Measurements from ENCODE around the gene MCHR2.

The MCHR2 gene

GRCh38 chr6:99940582-99940981, 53.4 kb downstream of the MCHR2 start:
- H3K4me1 ChIP-seq (ENCODE audit: control insufficient read depth, insufficient read depth, low read length), result no peaks in the 10 kb centered on the region
- H3K27ac ChIP-seq (ENCODE audit: extremely low read depth, low read depth, low read length), result no peak overlapping the region
- CTCF ChIA-PET, result no interaction called here
- no peaks in the 10 kb centered on the region for H3K9me3 ChIP-seq (ENCODE audit: control insufficient read depth, insufficient read depth, low read depth, low read length)
- TF ChIP-seq BCL6B (tag by site-specific recombination; IDR thresholded peaks at IDR 0.05), result no peak
- no peak overlapping the region for H3K4me3 ChIP-seq (ENCODE audit: low read depth, low read length)
- POLR2A ChIA-PET, result no interaction called here
- H3K36me3 ChIP-seq (ENCODE audit: control insufficient read depth in 2 of 2, insufficient read depth in 1 of 2, low read length in 2 of 2), result no peaks in the 10 kb centered on the region

DNA sequence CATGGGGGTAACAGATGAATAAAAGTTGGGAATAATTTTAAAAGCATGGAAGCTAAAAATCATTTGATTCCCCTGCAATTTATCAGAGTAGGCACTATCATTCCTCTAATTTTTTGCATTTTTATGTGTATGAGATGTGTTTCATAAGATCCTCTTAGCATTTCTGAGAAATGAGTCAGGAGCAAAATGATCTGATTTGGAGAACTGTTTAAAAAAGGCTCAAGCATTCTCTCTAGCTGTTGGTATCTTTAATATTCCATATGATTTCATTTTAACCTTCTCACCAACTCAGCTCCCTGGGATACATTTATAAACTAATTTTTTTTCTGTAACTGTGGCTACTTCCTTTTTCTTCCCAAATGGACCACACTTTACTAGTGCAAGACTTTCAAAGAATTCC, 60.9 kb downstream of the MCHR2 start:
- no peak for TF ChIP-seq ZNF514 (tag by site-specific recombination; IDR thresholded peaks at IDR 0.05)
- TF ChIP-seq, protein P1, sequence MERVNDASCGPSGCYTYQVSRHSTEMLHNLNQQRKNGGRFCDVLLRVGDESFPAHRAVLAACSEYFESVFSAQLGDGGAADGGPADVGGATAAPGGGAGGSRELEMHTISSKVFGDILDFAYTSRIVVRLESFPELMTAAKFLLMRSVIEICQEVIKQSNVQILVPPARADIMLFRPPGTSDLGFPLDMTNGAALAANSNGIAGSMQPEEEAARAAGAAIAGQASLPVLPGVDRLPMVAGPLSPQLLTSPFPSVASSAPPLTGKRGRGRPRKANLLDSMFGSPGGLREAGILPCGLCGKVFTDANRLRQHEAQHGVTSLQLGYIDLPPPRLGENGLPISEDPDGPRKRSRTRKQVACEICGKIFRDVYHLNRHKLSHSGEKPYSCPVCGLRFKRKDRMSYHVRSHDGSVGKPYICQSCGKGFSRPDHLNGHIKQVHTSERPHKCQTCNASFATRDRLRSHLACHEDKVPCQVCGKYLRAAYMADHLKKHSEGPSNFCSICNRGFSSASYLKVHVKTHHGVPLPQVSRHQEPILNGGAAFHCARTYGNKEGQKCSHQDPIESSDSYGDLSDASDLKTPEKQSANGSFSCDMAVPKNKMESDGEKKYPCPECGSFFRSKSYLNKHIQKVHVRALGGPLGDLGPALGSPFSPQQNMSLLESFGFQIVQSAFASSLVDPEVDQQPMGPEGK (tag by site-specific recombination; IDR thresholded peaks at IDR 0.05), result no peak
- no peak for TF ChIP-seq CTCF (tag by site-specific recombination; IDR thresholded peaks at IDR 0.05)
- no peak for TF ChIP-seq ZNF549 (tag by site-specific recombination; IDR thresholded peaks at IDR 0.05)
- TF ChIP-seq ZNF121 (tag by site-specific recombination; IDR thresholded peaks at IDR 0.05), result no peak
- no peak for TF ChIP-seq ZNF558 (tag by site-specific recombination; IDR thresholded peaks at IDR 0.05)
- no peak for TF ChIP-seq ZNF311 (tag by site-specific recombination; IDR thresholded peaks at IDR 0.05; ENCODE audit: borderline replicate concordance)
- no peak for TF ChIP-seq ZNF140 (tag by site-specific recombination; IDR thresholded peaks at IDR 0.05)
- no peak for TF ChIP-seq ZNF132 (tag by site-specific recombination; IDR thresholded peaks at IDR 0.05; ENCODE audit: borderline replicate concordance)
- TF ChIP-seq ZNF19 (tag by site-specific recombination; IDR thresholded peaks at IDR 0.05; ENCODE audit: low read depth), result no peak
- no peak for TF ChIP-seq ZSCAN5A (tag by site-specific recombination; IDR thresholded peaks at IDR 0.05)
- no peak for TF ChIP-seq REPIN1 (tag by site-specific recombination; IDR thresholded peaks at IDR 0.05; ENCODE audit: low read depth)
- no peaks in the 10 kb centered on the region for H3K4me1 ChIP-seq (ENCODE audit: control insufficient read depth, insufficient read depth, low read length)
- H3K36me3 ChIP-seq (ENCODE audit: control insufficient read depth in 2 of 2, insufficient read depth in 1 of 2, low read length in 2 of 2), result no peaks in the 10 kb centered on the region
- no peaks in the 10 kb centered on the region for H3K9me3 ChIP-seq (ENCODE audit: control insufficient read depth, insufficient read depth, low read depth, low read length)
- ChIA-PET CTCF (interaction anchor here (0.7 kb wide), 1 partner anchor 53 kb away, joined by 3 read pairs; no protein-coding TSS in a partner anchor), POLR2A (no interaction called here)
- no peak overlapping the region for H3K4me3 ChIP-seq (ENCODE audit: low read depth, low read length)
- H3K27ac ChIP-seq (ENCODE audit: extremely low read depth, low read depth, low read length), result no peak overlapping the region

DNA sequence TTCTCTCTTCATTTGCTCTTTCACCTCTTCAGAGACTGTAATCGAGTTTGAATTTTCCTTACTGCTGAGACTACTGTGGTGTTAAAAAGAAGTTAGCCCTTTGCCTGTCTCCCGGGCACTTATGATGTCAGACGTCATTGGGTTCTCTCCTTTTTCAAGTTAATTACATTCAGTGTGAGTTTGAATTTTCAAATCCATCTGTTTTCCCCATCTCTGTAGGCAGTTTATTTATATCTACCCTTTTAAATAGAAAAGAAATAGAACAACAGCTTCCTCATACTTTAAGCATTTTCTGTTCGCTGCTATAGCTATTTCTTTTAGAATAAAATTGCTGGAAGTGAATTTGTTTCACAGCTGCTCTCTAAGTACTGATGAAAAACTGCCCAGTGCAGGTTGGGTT, 81.4 kb downstream of the MCHR2 start:
- no peaks in the 10 kb centered on the region for H3K4me1 ChIP-seq (ENCODE audit: control insufficient read depth, insufficient read depth, low read length)
- no peak overlapping the region for H3K27ac ChIP-seq (ENCODE audit: extremely low read depth, low read depth, low read length)
- CTCF ChIA-PET, result no interaction called here
- H3K36me3 ChIP-seq (ENCODE audit: control insufficient read depth in 2 of 2, insufficient read depth in 1 of 2, low read length in 2 of 2), result no peaks in the 10 kb centered on the region
- no peaks in the 10 kb centered on the region for H3K9me3 ChIP-seq (ENCODE audit: control insufficient read depth, insufficient read depth, low read depth, low read length)
- POLR2A ChIA-PET, result no interaction called here
- H3K4me3 ChIP-seq (ENCODE audit: low read depth, low read length), result no peak overlapping the region
- TF ChIP-seq, protein P2, sequence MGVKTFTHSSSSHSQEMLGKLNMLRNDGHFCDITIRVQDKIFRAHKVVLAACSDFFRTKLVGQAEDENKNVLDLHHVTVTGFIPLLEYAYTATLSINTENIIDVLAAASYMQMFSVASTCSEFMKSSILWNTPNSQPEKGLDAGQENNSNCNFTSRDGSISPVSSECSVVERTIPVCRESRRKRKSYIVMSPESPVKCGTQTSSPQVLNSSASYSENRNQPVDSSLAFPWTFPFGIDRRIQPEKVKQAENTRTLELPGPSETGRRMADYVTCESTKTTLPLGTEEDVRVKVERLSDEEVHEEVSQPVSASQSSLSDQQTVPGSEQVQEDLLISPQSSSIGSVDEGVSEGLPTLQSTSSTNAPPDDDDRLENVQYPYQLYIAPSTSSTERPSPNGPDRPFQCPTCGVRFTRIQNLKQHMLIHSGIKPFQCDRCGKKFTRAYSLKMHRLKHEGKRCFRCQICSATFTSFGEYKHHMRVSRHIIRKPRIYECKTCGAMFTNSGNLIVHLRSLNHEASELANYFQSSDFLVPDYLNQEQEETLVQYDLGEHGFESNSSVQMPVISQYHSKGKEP (tag by site-specific recombination; IDR thresholded peaks at IDR 0.05), result no peak
- no peak for TF ChIP-seq MZF1 (tag by site-specific recombination; IDR thresholded peaks at IDR 0.05; ENCODE audit: borderline replicate concordance)
- TF ChIP-seq HOXD13 (CRISPR knock-in tag; IDR thresholded peaks at IDR 0.05; ENCODE audit: borderline replicate concordance), result no peak
- no peak for TF ChIP-seq ZNF529 (tag by site-specific recombination; IDR thresholded peaks at IDR 0.05; ENCODE audit: insufficient replicate concordance)
- no peak for TF ChIP-seq ZNF146 (tag by site-specific recombination; IDR thresholded peaks at IDR 0.05)
- no peak for TF ChIP-seq IKZF3 (tag by site-specific recombination; IDR thresholded peaks at IDR 0.05)
- no peak for TF ChIP-seq ZNF211 (tag by site-specific recombination; IDR thresholded peaks at IDR 0.05; ENCODE audit: low read depth)
- TF ChIP-seq ZSCAN18 (tag by site-specific recombination; IDR thresholded peaks at IDR 0.05), result no peak
- TF ChIP-seq, protein P3, sequence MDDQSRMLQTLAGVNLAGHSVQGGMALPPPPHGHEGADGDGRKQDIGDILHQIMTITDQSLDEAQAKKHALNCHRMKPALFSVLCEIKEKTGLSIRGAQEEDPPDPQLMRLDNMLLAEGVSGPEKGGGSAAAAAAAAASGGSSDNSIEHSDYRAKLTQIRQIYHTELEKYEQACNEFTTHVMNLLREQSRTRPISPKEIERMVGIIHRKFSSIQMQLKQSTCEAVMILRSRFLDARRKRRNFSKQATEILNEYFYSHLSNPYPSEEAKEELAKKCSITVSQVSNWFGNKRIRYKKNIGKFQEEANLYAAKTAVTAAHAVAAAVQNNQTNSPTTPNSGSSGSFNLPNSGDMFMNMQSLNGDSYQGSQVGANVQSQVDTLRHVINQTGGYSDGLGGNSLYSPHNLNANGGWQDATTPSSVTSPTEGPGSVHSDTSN (CRISPR knock-in tag; IDR thresholded peaks at IDR 0.05), result no peak
